H9 (cell line): ENCODE data around the gene DCC. TPM values are rescaled to one million over a fixed set of nuclear protein-coding genes. Genes with fewer than 3 reads are reported as not detected.
A peak's percentile ranks its signal among the peaks of the same experiment; 100 is the strongest.

Experiments used
- DNase-seq: peaks from one replicate; pipeline ENCODE4 v3.0.0-alpha.2; 2017
- H2AFZ ChIP-seq: one replicate; pipeline ENCODE4 v1.6.1; 2013; ENCODE audit warnings: mild to moderate bottlenecking, low read length, control low read depth, moderate library complexity
- H2AK5ac ChIP-seq: 2 replicates; pipeline ENCODE4 v1.6.1; 2013; ENCODE audit warnings: low read length, control low read depth, mixed read lengths; ENCODE audit not compliant: insufficient read length
- H2BK120ac ChIP-seq: one replicate; pipeline ENCODE4 v1.6.1; 2013; ENCODE audit warnings: low read depth, mild to moderate bottlenecking, low read length, control low read depth, inconsistent platforms; ENCODE audit not compliant: poor library complexity, severe bottlenecking
- H2BK12ac ChIP-seq: 2 replicates; pipeline ENCODE4 v1.6.1; 2013; ENCODE audit warnings: low read length, control low read depth, mixed read lengths, low read depth; ENCODE audit not compliant: insufficient read length
- H2BK15ac ChIP-seq: 2 replicates; pipeline ENCODE4 v1.6.1; 2013; ENCODE audit warnings: low read depth, low read length, control low read depth
- H2BK20ac ChIP-seq: one replicate; pipeline ENCODE4 v1.6.1; 2013; ENCODE audit warnings: low read depth, mild to moderate bottlenecking, low read length, control low read depth, inconsistent platforms; ENCODE audit not compliant: poor library complexity, severe bottlenecking
- H2BK5ac ChIP-seq: 2 replicates; pipeline ENCODE4 v1.6.1; 2013; ENCODE audit warnings: low read length, control low read depth, mixed read lengths; ENCODE audit not compliant: insufficient read length
- H3K14ac ChIP-seq: 2 replicates; pipeline ENCODE4 v1.6.1; 2013; ENCODE audit warnings: low read length, control low read depth; ENCODE audit not compliant: insufficient read depth
- H3K18ac ChIP-seq: 2 replicates; pipeline ENCODE4 v1.6.1; 2013; ENCODE audit warnings: low read depth, mild to moderate bottlenecking, mixed read lengths, low read length, control low read depth; ENCODE audit not compliant: insufficient read length
- H3K23ac ChIP-seq: 2 replicates; pipeline ENCODE4 v1.6.1; 2013; ENCODE audit warnings: low read length, control low read depth, mixed read lengths, low read depth; ENCODE audit not compliant: insufficient read length
- H3K23me2 ChIP-seq: 2 replicates; pipeline ENCODE4 v1.6.1; 2013; ENCODE audit warnings: low read depth, mild to moderate bottlenecking, mixed read lengths, low read length, control low read depth; ENCODE audit not compliant: insufficient read length, poor library complexity, severe bottlenecking
- H3K27ac ChIP-seq: 2 replicates; pipeline ENCODE4 v1.5.1; 2013; ENCODE audit warnings: low read length, control low read depth, mixed read lengths, low read depth; ENCODE audit not compliant: insufficient read length
- H3K27me3 ChIP-seq: 2 replicates; pipeline ENCODE4 v1.6.1; 2013; ENCODE audit warnings: low read length, control low read depth, inconsistent platforms; ENCODE audit not compliant: insufficient read depth
- H3K4ac ChIP-seq: 2 replicates; pipeline ENCODE4 v1.6.1; 2013; ENCODE audit warnings: low read depth, mild to moderate bottlenecking, control low read depth, inconsistent platforms, low read length, moderate library complexity
- H3K4me1 ChIP-seq: 2 replicates; pipeline ENCODE4 v1.6.1; 2013; ENCODE audit warnings: low read length, control low read depth, inconsistent platforms; ENCODE audit not compliant: insufficient read depth
- H3K4me2 ChIP-seq: 2 replicates; pipeline ENCODE4 v1.6.1; 2013; ENCODE audit warnings: low read length, control low read depth, mixed read lengths; ENCODE audit not compliant: insufficient read length, insufficient read depth
- H3K56ac ChIP-seq: 2 replicates; pipeline ENCODE4 v1.6.1; 2013; ENCODE audit warnings: low read depth, mild to moderate bottlenecking, mixed read lengths, low read length, control low read depth; ENCODE audit not compliant: insufficient read length
- H3K79me1 ChIP-seq: 2 replicates; pipeline ENCODE4 v1.6.1; 2013; ENCODE audit warnings: low read depth, mild to moderate bottlenecking, moderate library complexity, low read length, control low read depth, inconsistent platforms; ENCODE audit not compliant: insufficient read depth, poor library complexity, severe bottlenecking
- H3K79me2 ChIP-seq: 2 replicates; pipeline ENCODE4 v1.6.1; 2013; ENCODE audit warnings: low read length, control low read depth, inconsistent platforms; ENCODE audit not compliant: insufficient read depth
- H3K9ac ChIP-seq: 2 replicates; pipeline ENCODE4 v1.6.1; 2013; ENCODE audit warnings: low read length, control low read depth, mixed read lengths; ENCODE audit not compliant: insufficient read length; ENCODE audit errors: extremely low read depth
- H3K9me3 ChIP-seq: one replicate; pipeline ENCODE4 v1.6.1; 2013; ENCODE audit warnings: low read depth, low read length, inconsistent platforms; ENCODE audit not compliant: control insufficient read depth
- H3T11ph ChIP-seq: one replicate; pipeline ENCODE4 v1.6.1; 2013; ENCODE audit warnings: mild to moderate bottlenecking, low read length, control low read depth, inconsistent platforms
- H4K20me1 ChIP-seq: one replicate; pipeline ENCODE4 v1.6.1; 2013; ENCODE audit not compliant: control insufficient read depth, insufficient read length, insufficient read depth
- H4K5ac ChIP-seq: 2 replicates; pipeline ENCODE4 v1.6.1; 2013; ENCODE audit warnings: low read depth, mild to moderate bottlenecking, mixed read lengths, low read length, control low read depth; ENCODE audit not compliant: insufficient read length
- H4K8ac ChIP-seq: replicated peaks from 2 replicates; pipeline ENCODE4 v1.6.1; 2013; ENCODE audit warnings: low read length, control low read depth, mixed read lengths, low read depth; ENCODE audit not compliant: insufficient read length
- H4K91ac ChIP-seq: 2 replicates; pipeline ENCODE4 v1.6.1; 2013; ENCODE audit warnings: low read depth, mild to moderate bottlenecking, moderate library complexity, mixed read lengths, low read length, control low read depth; ENCODE audit not compliant: insufficient read length
- H3K27ac Mint-ChIP-seq, 3 experiments: 2 replicates in 2 of 3; 3 replicates in 1 of 3; pipeline ENCODE4 v1.8.0; 2020 to 2021; ENCODE audit warnings: mixed read lengths in 3 of 3, mild to moderate bottlenecking in 1 of 3, moderate library complexity in 1 of 3
- H3K27me3 Mint-ChIP-seq: 2 replicates; pipeline ENCODE4 v1.8.0; 2021; ENCODE audit warnings: low read depth, mild to moderate bottlenecking, moderate library complexity, mixed read lengths
- H3K36me3 Mint-ChIP-seq, 3 experiments: 2 replicates in 2 of 3; 3 replicates in 1 of 3; pipeline ENCODE4 v1.8.0; 2020 to 2021; ENCODE audit warnings: low read depth in 3 of 3, mixed read lengths in 3 of 3; ENCODE audit not compliant: insufficient read depth in 1 of 3
- H3K4me1 Mint-ChIP-seq, 2 experiments: 2 replicates each; pipeline ENCODE4 v1.8.0; 2020; ENCODE audit warnings: mixed read lengths in 2 of 2
- H3K4me3 Mint-ChIP-seq, 2 experiments: 2 replicates in 1 of 2; 3 replicates in 1 of 2; pipeline ENCODE4 v1.8.0; 2020 to 2021; ENCODE audit warnings: mild to moderate bottlenecking in 2 of 2, mixed read lengths in 2 of 2, moderate library complexity in 1 of 2
- H3K9me3 Mint-ChIP-seq, 2 experiments: 2 replicates in 1 of 2; 3 replicates in 1 of 2; pipeline ENCODE4 v1.8.0; 2020; ENCODE audit warnings: mild to moderate bottlenecking in 2 of 2, mixed read lengths in 2 of 2, moderate library complexity in 1 of 2
- CTCF ChIP-seq: fragments of 200-600 bp; sonication (generic); conservative IDR thresholded peaks from 3 replicates; pipeline ENCODE4 v1.8.0; 2021; ENCODE audit warnings: antibody characterized with exemption, mild to moderate bottlenecking
- WGBS: extraction: QIAGEN DNeasy Blood & Tissue Kit; methylation state at CpG from one replicate; pipeline ENCODE4 v1.1.7; 2013; ENCODE audit warnings: missing lambda C conversion rate, low lambda C conversion rate, mixed read lengths; ENCODE audit not compliant: insufficient read length; ENCODE audit errors: extremely low coverage; 5-methylcytosine and 5-hydroxymethylcytosine counted together
- total RNA-seq: library from RNA; stranded (reverse); gene quantifications from 2 replicates; pipeline ENCODE4 v1.2.1, GENCODE V29; 2021

DCC gene
- total RNA-seq, 1 experiment from 2014 or later = 0.35 TPM

GRCh38 chr18:53566626-53567025 lies 1226.6 kb downstream of the DCC start:
- H2AK5ac ChIP-seq = no peak overlapping the region
- Mint-ChIP-seq H3K4me1 (peaks cover 20 to 21% of the 10 kb centered on the region in 2 experiments), H3K9me3 (peaks cover 0 to 2% of the 10 kb centered on the region in 2 experiments; a peak in 1 of 5 replicates), H3K27ac (peak overlapping the region in 2 of 3 experiments; percentile 15 to 54; a peak in 4 of 7 replicates), H3K27me3 (no peaks in the 10 kb centered on the region), H3K4me3 (no peak overlapping the region), H3K36me3 (no peaks in the 10 kb centered on the region; a peak in 1 of 7 replicates)
- no peaks in the 10 kb centered on the region for H3K9me3 ChIP-seq
- H4K5ac ChIP-seq = no peak overlapping the region
- H2BK12ac ChIP-seq = no peak overlapping the region
- H3K4me2 ChIP-seq = no peak overlapping the region
- H3K27me3 ChIP-seq = no peaks in the 10 kb centered on the region
- no peak overlapping the region for H3K56ac ChIP-seq
- no peak for TF ChIP-seq CTCF
- H3K9ac ChIP-seq = no peak overlapping the region
- no peak overlapping the region for H4K8ac ChIP-seq
- peak; percentile 34 for DNase-seq
- no peak overlapping the region for H3K27ac ChIP-seq
- no peak overlapping the region for H3K4ac ChIP-seq
- no peak overlapping the region for H2BK120ac ChIP-seq
- H2BK15ac ChIP-seq = no peak overlapping the region
- peaks cover 3% of the 10 kb centered on the region; the same call in 1 of the 2 replicates for H3K4me1 ChIP-seq
- no peak overlapping the region for H2AFZ ChIP-seq
- no peak overlapping the region for H3K14ac ChIP-seq
- H4K20me1 ChIP-seq = no peaks in the 10 kb centered on the region
- H4K91ac ChIP-seq = no peak overlapping the region
- H3K18ac ChIP-seq = no peak overlapping the region
- no peak overlapping the region for H3K23ac ChIP-seq
- no peak overlapping the region for H2BK5ac ChIP-seq
- no peaks in the 10 kb centered on the region for H3K79me1 ChIP-seq
- WGBS = no CpG with 5 or more reads among the region's 2 CpGs
- H2BK20ac ChIP-seq = no peak overlapping the region
- H3K23me2 ChIP-seq = no peaks in the 10 kb centered on the region
- H3K79me2 ChIP-seq = no peaks in the 10 kb centered on the region
- H3T11ph ChIP-seq = no peak overlapping the region
